Keratinocyte (primary cell): Measurements from ENCODE around the gene HDAC3. TPM values are rescaled to one million over a fixed set of nuclear protein-coding genes. Genes with fewer than 3 reads are reported as not detected.

ENCODE experiments used
- DNase-seq: peaks from one replicate; pipeline ENCODE4 v3.0.0-alpha.2; 2011; ENCODE audit warnings: low read depth, missing footprints, low spot score
- FAIRE-seq: peaks from 2 replicates; lab custom pipeline; 2011; peaks lifted over from hg19 to GRCh38; lab: Jason Lieb, UNC
- H2AFZ ChIP-seq: 2 replicates; pipeline ENCODE4 v1.6.0; 2012; ENCODE audit warnings: low read length, control low read depth, inconsistent platforms; ENCODE audit not compliant: control insufficient read depth
- H3K27ac ChIP-seq: 2 replicates; pipeline ENCODE4 v1.5.1; 2011; ENCODE audit warnings: low read length; ENCODE audit not compliant: control insufficient read depth, insufficient read depth
- H3K27me3 ChIP-seq: 3 replicates; pipeline ENCODE4 v1.6.0; 2011; ENCODE audit warnings: low read length; ENCODE audit not compliant: control insufficient read depth, insufficient read depth; ENCODE audit errors: extremely low read depth
- H3K36me3 ChIP-seq, 2 experiments: 2 replicates in 1 of 2; 3 replicates in 1 of 2; pipeline ENCODE4 v1.5.1; 2011; ENCODE audit warnings: low read length in 2 of 2, mild to moderate bottlenecking in 1 of 2; ENCODE audit not compliant: control insufficient read depth in 2 of 2, insufficient read depth in 2 of 2; ENCODE audit errors: extremely low read depth in 1 of 2
- H3K4me1 ChIP-seq: 3 replicates; pipeline ENCODE4 v1.5.1; 2011; ENCODE audit warnings: low read length; ENCODE audit not compliant: control insufficient read depth, insufficient read depth; ENCODE audit errors: extremely low read depth
- H3K4me2 ChIP-seq: 3 replicates; pipeline ENCODE4 v1.6.0; 2011; ENCODE audit warnings: low read depth, low read length; ENCODE audit not compliant: control insufficient read depth, insufficient read depth; ENCODE audit errors: extremely low read depth
- H3K4me3 ChIP-seq, 3 experiments: fragments of 200-600 bp in 1 of 3; sonication (generic) in 1 of 3; 2 replicates in 2 of 3; 3 replicates in 1 of 3; pipeline ENCODE4 v1.5.1; 2011 to 2016; ENCODE audit warnings: low read length in 3 of 3, mild to moderate bottlenecking in 3 of 3, control low read depth in 2 of 3, inconsistent platforms in 1 of 3, low read depth in 1 of 3, mixed read lengths in 1 of 3, mixed run types in 1 of 3, moderate library complexity in 1 of 3; ENCODE audit not compliant: control insufficient read depth in 2 of 3, insufficient read depth in 2 of 3; ENCODE audit errors: extremely low read depth in 1 of 3
- H3K79me2 ChIP-seq: 2 replicates; pipeline ENCODE4 v1.6.0; 2012; ENCODE audit warnings: low read length; ENCODE audit not compliant: control insufficient read depth, insufficient read depth
- H3K9ac ChIP-seq: 3 replicates; pipeline ENCODE4 v1.6.0; 2011; ENCODE audit warnings: low read length; ENCODE audit not compliant: control insufficient read depth, insufficient read depth; ENCODE audit errors: extremely low read depth
- H3K9me1 ChIP-seq: 3 replicates; pipeline ENCODE4 v1.6.0; 2011; ENCODE audit warnings: low read length; ENCODE audit not compliant: control insufficient read depth, insufficient read depth; ENCODE audit errors: extremely low read depth
- H3K9me3 ChIP-seq: 2 replicates; pipeline ENCODE4 v1.5.1; 2012; ENCODE audit warnings: low read depth, low read length; ENCODE audit not compliant: control insufficient read depth
- H4K20me1 ChIP-seq: 3 replicates; pipeline ENCODE4 v1.6.0; 2011; ENCODE audit warnings: low read length; ENCODE audit not compliant: control insufficient read depth, insufficient read depth; ENCODE audit errors: extremely low read depth
- CTCF ChIP-seq, 3 experiments: IDR thresholded peaks in 1 of 3; conservative IDR thresholded peaks in 1 of 3; optimal IDR thresholded peaks in 1 of 3; 2 replicates in 2 of 3; 3 replicates in 1 of 3; pipeline versions ENCODE3 to v1.5.1; 2011; ENCODE audit warnings: low read length in 3 of 3, mild to moderate bottlenecking in 3 of 3, moderate library complexity in 2 of 3, control low read depth in 1 of 3, inconsistent platforms in 1 of 3; ENCODE audit not compliant: insufficient read depth in 2 of 3; ENCODE audit errors: extremely low read depth in 1 of 3
- EZH2 ChIP-seq: IDR thresholded peaks from one replicate; pipeline ENCODE4 v1.6.1; 2012; ENCODE audit warnings: inconsistent platforms, mild to moderate bottlenecking, low read length, moderate library complexity
- dilution Hi-C: fragments of 300-500 bp; cut with MboI; formaldehyde crosslinking; loops from one replicate; pipeline ENCODE4 v1.7.0; 2020; ENCODE audit warnings: low sequenced_read_pairs; ENCODE audit not compliant: extremely low pct_ligation_motif_present
- polyA minus RNA-seq, 3 experiments: library from RNA; depleted of rRNA, polyadenylated mRNA; stranded (reverse); fragments of >200 nt; gene quantifications; 1 replicate in 1 of 3; 2 replicates in 1 of 3; 3 replicates in 1 of 3; pipeline ENCODE4 v1.2.3, GENCODE V29; 2011
- polyA plus RNA-seq, 5 experiments: library from polyadenylated mRNA; depleted of rRNA in 3 of 5; stranded (reverse) in 3 of 5; stranded (forward) in 1 of 5; unstranded in 1 of 5; fragments of >200 nt; gene quantifications; 1 replicate in 1 of 5; 2 replicates in 3 of 5; 3 replicates in 1 of 5; pipeline versions ENCODE4 v1.2.1 to v1.2.3, GENCODE V29; 2011 to 2012; ENCODE audit warnings: missing spikeins in 2 of 5, low read depth in 1 of 5, low replicate concordance in 1 of 5

Gene HDAC3
- polyA plus RNA-seq, result 93.6 to 97.4 TPM (median 96.0 TPM) in 3 replicates
- polyA plus RNA-seq (2011; ENCODE audit: low read depth), result 55.2 TPM
- 86.5 and 89.9 TPM in 2 replicates for polyA plus RNA-seq (2011; cell fraction: cytosol; rRNA removed)
- 136 and 143 TPM in 2 replicates for polyA plus RNA-seq (2011; cell fraction: nucleus; rRNA removed)
- polyA plus RNA-seq (2012; ENCODE audit: low replicate concordance), result 54.2 and 57.6 TPM in 2 replicates
- polyA minus RNA-seq, result 86.2 to 94.1 TPM (median 89.9 TPM) in 3 replicates
- polyA minus RNA-seq (2011; cell fraction: cytosol; rRNA and poly(A)+ RNA removed), result 50.8 TPM
- polyA minus RNA-seq (2011; cell fraction: nucleus; rRNA and poly(A)+ RNA removed), result 24.4 and 41.6 TPM in 2 replicates

DNA sequence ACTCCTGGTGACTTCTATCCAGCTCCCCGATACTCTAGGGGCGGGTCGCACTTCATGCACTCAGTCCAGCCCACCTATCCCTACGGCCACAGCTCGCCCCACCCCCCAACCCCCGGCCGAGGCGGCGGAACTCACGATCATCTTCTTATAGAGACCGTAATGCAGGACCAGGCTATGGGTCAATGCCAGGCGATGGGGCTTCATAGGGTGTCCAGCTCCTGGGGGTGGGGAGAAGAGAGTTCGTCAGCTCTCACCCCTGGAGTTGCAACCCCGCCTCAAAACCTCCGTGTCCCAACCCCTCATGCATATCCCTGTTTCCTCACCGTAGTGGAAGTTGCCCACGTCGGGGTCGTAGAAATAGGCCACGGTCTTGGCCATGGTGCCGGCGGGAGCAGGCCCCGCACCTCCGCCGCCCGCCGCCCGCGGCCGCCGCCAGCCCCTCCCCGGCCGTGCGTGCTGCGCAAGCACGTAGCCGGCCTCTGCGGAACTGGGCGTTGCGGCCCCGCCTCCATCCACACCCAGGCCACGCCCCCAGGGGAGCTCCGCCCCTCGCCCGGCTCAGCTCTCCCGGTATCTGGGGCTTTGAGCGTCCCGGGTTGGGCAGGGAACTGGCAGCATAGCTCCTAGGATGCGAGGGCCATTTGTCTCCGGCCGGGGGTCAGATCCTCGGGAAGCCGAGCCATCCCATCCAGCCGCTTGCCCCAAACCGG, at the start of gene HDAC3, which contains the start of gene RELL2:
Gene HDAC3, minus strand, starts transcription at position 437 of the 710 bp plus-strand sequence. Its CDS starts 59 bp downstream, at position 378.
Gene RELL2, plus strand, starts transcription at position 585 of the 710 bp plus-strand sequence. CDS start 1,229 bp downstream, outside the sequence.
- Histone ChIP-seq H3K4me2 (peak within 1 kb of the TSS; percentile 100), H3K9ac (peak within 1 kb of the TSS; percentile 93), H3K4me3 (peak within 1 kb of the TSS; percentile 84 to 97 (median 87)), H3K9me1 (peaks cover 2% of the 10 kb centered on the region), H3K4me1 (peaks cover 19% of the 10 kb centered on the region), H4K20me1 (peaks cover 7% of the 10 kb centered on the region), H2AFZ (peak within 1 kb of the TSS; percentile 98), H3K36me3 (peaks cover 4 to 13% of the 10 kb centered on the region in 2 experiments), H3K9me3 (no peaks in the 10 kb centered on the region), H3K27ac (peak within 1 kb of the TSS; percentile 87), H3K27me3 (no peaks in the 10 kb centered on the region), H3K79me2 (peaks cover 42% of the 10 kb centered on the region)
- DNase-seq (no peak), FAIRE-seq (no peak)
- TF ChIP-seq EZH2, result no peak
- no peak for TF ChIP-seq CTCF (optimal IDR thresholded peaks at IDR 0.05 in 1 of 3, IDR thresholded peaks at IDR 0.05 in 1 of 3, conservative IDR thresholded peaks at IDR 0.05 in 1 of 3; ENCODE audit: extremely low read depth in 1 of 3, insufficient read depth in 2 of 3, low read length in 3 of 3)
- dilution Hi-C loops, result no loop called here

- no peak for TF ChIP-seq EZH2
- no peak for TF ChIP-seq CTCF (optimal IDR thresholded peaks at IDR 0.05 in 1 of 3, IDR thresholded peaks at IDR 0.05 in 1 of 3, conservative IDR thresholded peaks at IDR 0.05 in 1 of 3; ENCODE audit: extremely low read depth in 1 of 3, insufficient read depth in 2 of 3, low read length in 3 of 3)
- no peaks in the 10 kb centered on the region for H3K36me3 ChIP-seq
- no peak for FAIRE-seq
- H3K4me1 ChIP-seq, result peaks cover 17% of the 10 kb centered on the region
- H3K9me3 ChIP-seq, result no peaks in the 10 kb centered on the region
- no peak overlapping the region for H3K9ac ChIP-seq
- H3K27me3 ChIP-seq, result no peaks in the 10 kb centered on the region
- dilution Hi-C loops, result no loop called here
- no peaks in the 10 kb centered on the region for H3K9me1 ChIP-seq
- H3K4me2 ChIP-seq, result no peak overlapping the region
- no peak overlapping the region for H3K27ac ChIP-seq
- no peak overlapping the region for H2AFZ ChIP-seq
- H3K4me3 ChIP-seq, result no peak overlapping the region
- no peaks in the 10 kb centered on the region for H3K79me2 ChIP-seq
- no peaks in the 10 kb centered on the region for H4K20me1 ChIP-seq
- no peak for DNase-seq
These were observed 48.9 kb upstream of the HDAC3 start for GRCh38 chr5:141685591-141685990.
